Nephron (organoid): ENCODE measurements around the gene LHFPL2.
"Not testable (repeated sequence)": the region's sequence is repeated elsewhere in the genome, so short reads cannot be mapped to it uniquely, and the experiment has no call there.

Experiments used
- H3K27ac Mint-ChIP-seq, 3 experiments: 2 replicates each; pipeline ENCODE4 v1.8.0; 2020; ENCODE audit warnings: mixed read lengths in 3 of 3, mild to moderate bottlenecking in 2 of 3, moderate library complexity in 1 of 3
- H3K27me3 Mint-ChIP-seq: 2 replicates; pipeline ENCODE4 v1.8.0; 2021; ENCODE audit warnings: low read depth, mild to moderate bottlenecking, moderate library complexity, mixed read lengths
- H3K36me3 Mint-ChIP-seq: 2 replicates; pipeline ENCODE4 v1.8.0; 2020; ENCODE audit warnings: low read depth, mixed read lengths
- H3K4me1 Mint-ChIP-seq: 2 replicates; pipeline ENCODE4 v1.8.0; 2020; ENCODE audit warnings: mixed read lengths
- H3K4me3 Mint-ChIP-seq, 3 experiments: 2 replicates each; pipeline ENCODE4 v1.8.0; 2020; ENCODE audit warnings: mild to moderate bottlenecking in 3 of 3, mixed read lengths in 3 of 3, moderate library complexity in 2 of 3
- H3K9me3 Mint-ChIP-seq: 2 replicates; pipeline ENCODE4 v1.8.0; 2020; ENCODE audit warnings: mixed read lengths
- CTCF ChIP-seq, 3 experiments: fragments of 200-600 bp; sonication (generic); IDR thresholded peaks; one replicate each; pipeline ENCODE4 v1.5.0; 2021; ENCODE audit warnings: antibody characterized with exemption in 3 of 3; ENCODE audit not compliant: unreplicated experiment in 3 of 3

Gene LHFPL2

DNA sequence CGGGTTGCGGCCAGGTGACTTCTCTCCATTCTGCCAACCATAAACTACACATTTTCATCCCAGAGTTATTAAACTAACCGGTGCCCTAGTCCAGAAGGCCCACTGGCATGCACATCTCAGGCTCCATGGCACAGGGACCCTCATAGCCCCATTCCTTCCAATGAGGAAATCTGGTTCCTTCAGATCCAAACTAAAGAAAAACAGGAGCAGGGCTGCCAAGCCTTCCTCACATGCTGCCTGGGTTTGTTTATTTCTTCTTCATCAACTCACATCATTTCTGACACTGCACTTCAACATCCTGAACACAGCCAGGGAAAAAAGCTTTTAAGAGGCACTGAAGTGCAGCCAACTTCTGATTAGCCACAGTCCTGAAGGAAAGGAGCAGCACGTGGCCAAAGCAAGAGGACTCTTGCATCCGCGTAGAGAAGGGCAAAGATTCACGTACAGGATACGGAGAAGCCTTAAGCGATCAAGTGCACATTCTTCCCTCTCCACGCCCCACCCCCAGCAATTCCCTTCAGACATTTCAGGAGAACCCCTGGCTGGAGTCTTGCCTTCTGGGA, 22.5 kb downstream of the LHFPL2 start:
- TF ChIP-seq CTCF (IDR thresholded peaks at IDR 0.05; ENCODE audit: unreplicated experiment in 3 of 3), result no peak
- H3K27me3 Mint-ChIP-seq, result peaks cover 3% of the 10 kb centered on the region
- H3K4me1 Mint-ChIP-seq, result peaks cover 80% of the 10 kb centered on the region
- peak overlapping the region; percentile 62 to 68 (median 66) for H3K27ac Mint-ChIP-seq
- peaks cover 3% of the 10 kb centered on the region for H3K9me3 Mint-ChIP-seq
- H3K4me3 Mint-ChIP-seq, result peak overlapping the region in 1 of 3 experiments; percentile 3
- H3K36me3 Mint-ChIP-seq, result peaks cover 72% of the 10 kb centered on the region

GRCh38 chr5:78624992-78625391, 23.6 kb downstream of the LHFPL2 start:
- Mint-ChIP-seq H3K4me3 (no peak overlapping the region), H3K27me3 (no peaks in the 10 kb centered on the region)
- no peak for TF ChIP-seq CTCF (IDR thresholded peaks at IDR 0.05; ENCODE audit: unreplicated experiment in 3 of 3)

GRCh38 chr5:78624011-78624541, 24.5 kb downstream of the LHFPL2 start:
- Mint-ChIP-seq H3K9me3 (peaks cover 10% of the 10 kb centered on the region), H3K4me1 (peaks cover 68% of the 10 kb centered on the region), H3K27ac (peak overlapping the region; percentile 9 to 66 (median 49)), H3K4me3 (no peak overlapping the region), H3K36me3 (peaks cover 67% of the 10 kb centered on the region), H3K27me3 (no peaks in the 10 kb centered on the region)
- no peak for TF ChIP-seq CTCF (IDR thresholded peaks at IDR 0.05; ENCODE audit: unreplicated experiment in 3 of 3)

More at GRCh38 chr5:78624992-78625391, 23.6 kb downstream of the LHFPL2 start:
- peaks cover 77% of the 10 kb centered on the region for H3K4me1 Mint-ChIP-seq
- H3K27ac Mint-ChIP-seq, result peak overlapping the region in 2 of 3 experiments; percentile 66 to 68
- peaks cover 72% of the 10 kb centered on the region for H3K36me3 Mint-ChIP-seq
- H3K9me3 Mint-ChIP-seq, result peaks cover 10% of the 10 kb centered on the region

DNA sequence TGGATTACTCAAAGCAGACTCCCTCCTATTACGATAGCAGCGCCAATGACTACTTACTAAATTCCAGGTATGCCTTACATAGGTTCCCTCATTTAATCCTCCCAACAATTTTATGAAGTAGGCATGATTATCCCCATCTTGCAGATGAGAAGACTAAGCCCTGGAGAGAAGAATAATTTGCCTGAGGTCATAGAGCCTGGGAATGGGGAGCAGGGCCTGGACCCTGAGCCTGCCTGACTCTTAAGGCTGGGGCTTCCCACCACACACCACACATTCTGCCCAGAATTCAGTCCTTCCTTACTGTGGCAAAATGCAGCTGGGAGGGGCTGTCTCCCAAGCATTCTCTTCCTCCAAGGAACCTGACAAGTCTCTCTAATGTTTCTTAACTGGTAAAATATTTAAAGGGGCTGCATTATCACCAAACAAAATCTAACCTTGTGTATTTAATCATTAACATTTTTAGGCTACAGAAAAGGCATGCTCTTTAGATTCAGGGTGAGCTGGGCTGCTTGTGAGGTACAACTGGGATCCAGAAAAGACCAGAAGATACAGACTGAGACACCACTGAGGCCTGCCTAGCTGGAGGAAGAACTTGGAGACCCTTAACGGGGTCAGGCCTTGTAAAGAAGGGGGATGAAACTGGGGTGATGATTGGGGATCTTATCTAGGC, 26.1 kb downstream of the LHFPL2 start:
- Mint-ChIP-seq H3K27ac (peak overlapping the region; percentile 51 to 94 (median 92)), H3K36me3 (peaks cover 66% of the 10 kb centered on the region), H3K27me3 (no peaks in the 10 kb centered on the region), H3K9me3 (peaks cover 14% of the 10 kb centered on the region), H3K4me3 (no peak overlapping the region), H3K4me1 (peaks cover 51% of the 10 kb centered on the region)
- no peak for TF ChIP-seq CTCF (IDR thresholded peaks at IDR 0.05; ENCODE audit: unreplicated experiment in 3 of 3)

DNA sequence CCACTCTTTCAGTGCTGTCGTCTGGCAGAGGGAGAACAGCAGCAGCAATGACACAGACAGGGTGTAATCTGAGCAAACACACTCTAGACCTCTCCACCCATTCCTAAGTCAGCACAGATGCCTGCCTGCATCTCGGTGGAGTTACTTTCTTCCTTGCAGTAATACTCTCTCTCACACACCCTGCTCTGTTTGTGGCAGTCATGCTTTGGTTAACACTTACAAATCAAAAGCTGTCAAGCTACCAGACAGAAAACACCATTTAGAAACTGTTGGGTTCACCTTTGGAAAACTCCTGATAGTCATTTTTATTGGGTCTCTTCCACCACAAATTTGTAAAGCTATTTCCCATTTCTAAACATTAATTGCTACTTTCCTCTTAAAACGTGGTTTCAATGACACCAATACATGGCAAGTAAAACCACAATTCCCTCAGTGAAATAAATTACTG, 27.3 kb downstream of the LHFPL2 start:
- H3K36me3 Mint-ChIP-seq, result peaks cover 67% of the 10 kb centered on the region
- H3K27ac Mint-ChIP-seq, result peak overlapping the region; percentile 51 to 94 (median 92)
- H3K9me3 Mint-ChIP-seq, result peaks cover 14% of the 10 kb centered on the region
- TF ChIP-seq CTCF (IDR thresholded peaks at IDR 0.05; ENCODE audit: unreplicated experiment in 3 of 3), result no peak
- no peaks in the 10 kb centered on the region for H3K27me3 Mint-ChIP-seq
- peaks cover 43% of the 10 kb centered on the region for H3K4me1 Mint-ChIP-seq
- H3K4me3 Mint-ChIP-seq, result no peak overlapping the region

DNA sequence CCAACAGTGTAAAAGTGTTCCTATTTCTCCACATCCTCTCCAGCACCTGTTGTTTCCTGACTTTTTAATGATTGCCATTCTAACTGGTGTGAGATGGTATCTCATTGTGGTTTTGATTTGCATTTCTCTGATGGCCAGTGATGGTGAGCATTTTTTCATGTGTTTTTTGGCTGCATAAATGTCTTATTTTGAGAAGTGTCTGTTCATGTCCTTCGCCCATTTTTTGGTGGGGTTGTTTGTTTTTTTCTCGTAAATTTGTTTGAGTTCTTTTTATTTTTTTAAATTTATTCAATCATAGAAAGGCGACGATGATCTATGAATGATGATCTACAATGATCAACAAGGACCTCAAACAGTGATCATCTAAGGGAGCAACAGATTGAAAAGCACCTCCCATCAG, 28.5 kb downstream of the LHFPL2 start:
- peak overlapping the region in 1 of 3 experiments; percentile 62 for H3K27ac Mint-ChIP-seq
- H3K36me3 Mint-ChIP-seq, result peaks cover 67% of the 10 kb centered on the region
- not testable (repeated sequence) for H3K27me3 Mint-ChIP-seq, H3K4me3 Mint-ChIP-seq
- H3K4me1 Mint-ChIP-seq, result peaks cover 36% of the 10 kb centered on the region
- H3K9me3 Mint-ChIP-seq, result peaks cover 14% of the 10 kb centered on the region
